Measurements from ENCODE around the gene TMEM169.
"Not testable (repeated sequence)": the region's sequence is repeated elsewhere in the genome, so short reads cannot be mapped to it uniquely, and the experiment has no call there.

The TMEM169 gene

GRCh38 chr2:216074794-216075193 lies 6.9 kb upstream of the TMEM169 start:
- no peak overlapping the region for H3K4me2 ChIP-seq (ENCODE audit: low read length)
- no peak overlapping the region for H3K4me3 ChIP-seq (ENCODE audit: low read length)
- no peak overlapping the region for H3K27ac ChIP-seq (ENCODE audit: low read depth, low read length)
- no peaks in the 10 kb centered on the region for H4K20me1 ChIP-seq (ENCODE audit: control insufficient read depth, insufficient read depth, low read depth, low read length)
- H3K9me3 ChIP-seq (ENCODE audit: control insufficient read depth, insufficient read depth, low read length): no peaks in the 10 kb centered on the region
- peaks cover 3% of the 10 kb centered on the region; the same call in 1 of the 2 replicates for H3K27me3 ChIP-seq (ENCODE audit: control insufficient read depth, low read length)
- no peaks in the 10 kb centered on the region for H3K4me1 ChIP-seq (ENCODE audit: control insufficient read depth, low read length)
- no peaks in the 10 kb centered on the region for H3F3A ChIP-seq (ENCODE audit: control insufficient read depth, insufficient read depth)
- TF ChIP-seq CTCF (IDR thresholded peaks at IDR 0.05; ENCODE audit: low read depth, low read length, poor library complexity, severe bottlenecking) (no peak), EZH2phosphoT487 (IDR thresholded peaks at IDR 0.05; ENCODE audit: borderline replicate concordance, low read length) (no peak)
- H3K79me2 ChIP-seq (ENCODE audit: control insufficient read depth, low read length): no peaks in the 10 kb centered on the region
- H3K36me3 ChIP-seq (ENCODE audit: control insufficient read depth, low read length): no peaks in the 10 kb centered on the region
- H3K9me2 ChIP-seq (replicated peaks; ENCODE audit: control insufficient read depth, low read length): no peaks in the 10 kb centered on the region

GRCh38 chr2:216075510-216076485 lies 5.9 kb upstream of the TMEM169 start:
- Histone ChIP-seq H3K27me3 (ENCODE audit: control insufficient read depth, low read length) (peaks cover 6% of the 10 kb centered on the region; the same call in 1 of the 2 replicates), H4K20me1 (ENCODE audit: control insufficient read depth, insufficient read depth, low read depth, low read length) (no peaks in the 10 kb centered on the region), H3K27ac (ENCODE audit: low read depth, low read length) (no peak overlapping the region), H3K9me3 (ENCODE audit: control insufficient read depth, insufficient read depth, low read length) (no peaks in the 10 kb centered on the region), H3K9me2 (replicated peaks; ENCODE audit: control insufficient read depth, low read length) (no peaks in the 10 kb centered on the region), H3K4me2 (ENCODE audit: low read length) (no peak overlapping the region), H3K4me3 (ENCODE audit: low read length) (no peak overlapping the region), H3K36me3 (ENCODE audit: control insufficient read depth, low read length) (no peaks in the 10 kb centered on the region), H3K4me1 (ENCODE audit: control insufficient read depth, low read length) (no peaks in the 10 kb centered on the region), H3K79me2 (ENCODE audit: control insufficient read depth, low read length) (no peaks in the 10 kb centered on the region), H3F3A (ENCODE audit: control insufficient read depth, insufficient read depth) (no peaks in the 10 kb centered on the region)
- TF ChIP-seq CTCF (IDR thresholded peaks at IDR 0.05; ENCODE audit: low read depth, low read length, poor library complexity, severe bottlenecking): no peak
- TF ChIP-seq EZH2phosphoT487 (IDR thresholded peaks at IDR 0.05; ENCODE audit: borderline replicate concordance, low read length): no peak

- TF ChIP-seq CTCF (IDR thresholded peaks at IDR 0.05; ENCODE audit: low read depth, low read length, poor library complexity, severe bottlenecking): no peak
- no peak for TF ChIP-seq EZH2phosphoT487 (IDR thresholded peaks at IDR 0.05; ENCODE audit: borderline replicate concordance, low read length)
- Histone ChIP-seq H3K27ac (ENCODE audit: low read depth, low read length) (no peak overlapping the region), H3F3A (ENCODE audit: control insufficient read depth, insufficient read depth) (no peaks in the 10 kb centered on the region), H3K79me2 (ENCODE audit: control insufficient read depth, low read length) (no peaks in the 10 kb centered on the region), H4K20me1 (ENCODE audit: control insufficient read depth, insufficient read depth, low read depth, low read length) (no peaks in the 10 kb centered on the region), H3K4me1 (ENCODE audit: control insufficient read depth, low read length) (peaks cover 4% of the 10 kb centered on the region; the same call in 1 of the 2 replicates), H3K9me2 (replicated peaks; ENCODE audit: control insufficient read depth, low read length) (no peaks in the 10 kb centered on the region), H3K36me3 (ENCODE audit: control insufficient read depth, low read length) (no peaks in the 10 kb centered on the region), H3K4me3 (ENCODE audit: low read length) (no peak overlapping the region), H3K9me3 (ENCODE audit: control insufficient read depth, insufficient read depth, low read length) (no peaks in the 10 kb centered on the region), H3K27me3 (ENCODE audit: control insufficient read depth, low read length) (peaks cover 32% of the 10 kb centered on the region), H3K4me2 (ENCODE audit: low read length) (no peak overlapping the region)
Observed at GRCh38 chr2:216078776-216079175, 2.9 kb upstream of the TMEM169 start.

GRCh38 chr2:216080048-216080447 lies 1.7 kb upstream of the TMEM169 start:
- H3K36me3 ChIP-seq (ENCODE audit: control insufficient read depth, low read length); H3K4me1 ChIP-seq (ENCODE audit: control insufficient read depth, low read length); H3K4me2 ChIP-seq (ENCODE audit: low read length); H3K9me2 ChIP-seq (replicated peaks; ENCODE audit: control insufficient read depth, low read length); H4K20me1 ChIP-seq (ENCODE audit: control insufficient read depth, insufficient read depth, low read depth, low read length); H3K27ac ChIP-seq (ENCODE audit: low read depth, low read length); H3F3A ChIP-seq (ENCODE audit: control insufficient read depth, insufficient read depth); H3K9me3 ChIP-seq (ENCODE audit: control insufficient read depth, insufficient read depth, low read length); H3K4me3 ChIP-seq (ENCODE audit: low read length); H3K79me2 ChIP-seq (ENCODE audit: control insufficient read depth, low read length): not testable (repeated sequence)
- H3K27me3 ChIP-seq (ENCODE audit: control insufficient read depth, low read length): peaks cover 29% of the 10 kb centered on the region
